Keratinocyte (primary cell): Measurements from ENCODE around the gene LALBA. TPM values are rescaled to one million over a fixed set of nuclear protein-coding genes. Genes with fewer than 3 reads are reported as not detected.

Experiments
- DNase-seq: peaks from one replicate; pipeline ENCODE4 v3.0.0-alpha.2; 2011; ENCODE audit warnings: low read depth, missing footprints, low spot score
- FAIRE-seq: peaks from 2 replicates; lab custom pipeline; 2011; peaks lifted over from hg19 to GRCh38; lab: Jason Lieb, UNC
- H2AFZ ChIP-seq: 2 replicates; pipeline ENCODE4 v1.6.0; 2012; ENCODE audit warnings: low read length, control low read depth, inconsistent platforms; ENCODE audit not compliant: control insufficient read depth
- H3K27ac ChIP-seq: 2 replicates; pipeline ENCODE4 v1.5.1; 2011; ENCODE audit warnings: low read length; ENCODE audit not compliant: control insufficient read depth, insufficient read depth
- H3K27me3 ChIP-seq: 3 replicates; pipeline ENCODE4 v1.6.0; 2011; ENCODE audit warnings: low read length; ENCODE audit not compliant: control insufficient read depth, insufficient read depth; ENCODE audit errors: extremely low read depth
- H3K36me3 ChIP-seq, 2 experiments: 2 replicates in 1 of 2; 3 replicates in 1 of 2; pipeline ENCODE4 v1.5.1; 2011; ENCODE audit warnings: low read length in 2 of 2, mild to moderate bottlenecking in 1 of 2; ENCODE audit not compliant: control insufficient read depth in 2 of 2, insufficient read depth in 2 of 2; ENCODE audit errors: extremely low read depth in 1 of 2
- H3K4me1 ChIP-seq: 3 replicates; pipeline ENCODE4 v1.5.1; 2011; ENCODE audit warnings: low read length; ENCODE audit not compliant: control insufficient read depth, insufficient read depth; ENCODE audit errors: extremely low read depth
- H3K4me2 ChIP-seq: 3 replicates; pipeline ENCODE4 v1.6.0; 2011; ENCODE audit warnings: low read depth, low read length; ENCODE audit not compliant: control insufficient read depth, insufficient read depth; ENCODE audit errors: extremely low read depth
- H3K4me3 ChIP-seq, 3 experiments: fragments of 200-600 bp in 1 of 3; sonication (generic) in 1 of 3; 2 replicates in 2 of 3; 3 replicates in 1 of 3; pipeline ENCODE4 v1.5.1; 2011 to 2016; ENCODE audit warnings: low read length in 3 of 3, mild to moderate bottlenecking in 3 of 3, control low read depth in 2 of 3, inconsistent platforms in 1 of 3, low read depth in 1 of 3, mixed read lengths in 1 of 3, mixed run types in 1 of 3, moderate library complexity in 1 of 3; ENCODE audit not compliant: control insufficient read depth in 2 of 3, insufficient read depth in 2 of 3; ENCODE audit errors: extremely low read depth in 1 of 3
- H3K79me2 ChIP-seq: 2 replicates; pipeline ENCODE4 v1.6.0; 2012; ENCODE audit warnings: low read length; ENCODE audit not compliant: control insufficient read depth, insufficient read depth
- H3K9ac ChIP-seq: 3 replicates; pipeline ENCODE4 v1.6.0; 2011; ENCODE audit warnings: low read length; ENCODE audit not compliant: control insufficient read depth, insufficient read depth; ENCODE audit errors: extremely low read depth
- H3K9me1 ChIP-seq: 3 replicates; pipeline ENCODE4 v1.6.0; 2011; ENCODE audit warnings: low read length; ENCODE audit not compliant: control insufficient read depth, insufficient read depth; ENCODE audit errors: extremely low read depth
- H3K9me3 ChIP-seq: 2 replicates; pipeline ENCODE4 v1.5.1; 2012; ENCODE audit warnings: low read depth, low read length; ENCODE audit not compliant: control insufficient read depth
- H4K20me1 ChIP-seq: 3 replicates; pipeline ENCODE4 v1.6.0; 2011; ENCODE audit warnings: low read length; ENCODE audit not compliant: control insufficient read depth, insufficient read depth; ENCODE audit errors: extremely low read depth
- EZH2 ChIP-seq: IDR thresholded peaks from one replicate; pipeline ENCODE4 v1.6.1; 2012; ENCODE audit warnings: inconsistent platforms, mild to moderate bottlenecking, low read length, moderate library complexity
- dilution Hi-C: fragments of 300-500 bp; cut with MboI; formaldehyde crosslinking; loops from one replicate; pipeline ENCODE4 v1.7.0; 2020; ENCODE audit warnings: low sequenced_read_pairs; ENCODE audit not compliant: extremely low pct_ligation_motif_present
- polyA plus RNA-seq, 5 experiments: library from polyadenylated mRNA; depleted of rRNA in 3 of 5; stranded (reverse) in 3 of 5; stranded (forward) in 1 of 5; unstranded in 1 of 5; fragments of >200 nt; gene quantifications; 1 replicate in 1 of 5; 2 replicates in 3 of 5; 3 replicates in 1 of 5; pipeline versions ENCODE4 v1.2.1 to v1.2.3, GENCODE V29; 2011 to 2012; ENCODE audit warnings: missing spikeins in 2 of 5, low read depth in 1 of 5, low replicate concordance in 1 of 5
- TF ChIP-seq, protein P1 (sequence below), 3 experiments: IDR thresholded peaks in 1 of 3; conservative IDR thresholded peaks in 1 of 3; optimal IDR thresholded peaks in 1 of 3; 2 replicates in 2 of 3; 3 replicates in 1 of 3; pipeline versions ENCODE3 to v1.5.1; 2011; ENCODE audit warnings: low read length in 3 of 3, mild to moderate bottlenecking in 3 of 3, moderate library complexity in 2 of 3, control low read depth in 1 of 3, inconsistent platforms in 1 of 3; ENCODE audit not compliant: insufficient read depth in 2 of 3; ENCODE audit errors: extremely low read depth in 1 of 3

The LALBA gene
- polyA plus RNA-seq, 1 donor (not counting 4 experiments of a cell fraction or from before 2014, with no cell fraction given): not detected

DNA sequence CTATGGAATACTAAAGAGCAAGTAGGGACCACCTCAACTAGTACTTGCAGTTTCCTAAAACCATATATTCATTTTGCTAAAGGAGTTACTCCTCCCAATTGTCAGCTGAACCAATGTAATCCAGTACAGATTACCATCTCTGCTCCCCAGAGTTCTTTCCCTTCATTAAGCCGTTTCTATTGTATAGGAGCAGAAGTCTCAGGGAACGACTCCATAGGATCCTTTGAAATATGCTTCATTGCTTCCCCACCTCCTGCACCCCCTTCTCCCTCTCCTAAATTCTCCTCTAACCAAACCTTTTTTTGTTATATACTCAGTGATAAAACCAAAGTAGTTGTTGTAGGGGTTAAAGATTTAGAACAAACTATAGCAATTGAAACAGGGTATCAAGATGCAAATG is 30.7 kb upstream of the LALBA start:
- Histone ChIP-seq H3K4me1 (peaks cover 10% of the 10 kb centered on the region), H2AFZ (no peak overlapping the region), H3K4me2 (no peak overlapping the region), H3K9ac (no peak overlapping the region), H3K27me3 (no peaks in the 10 kb centered on the region), H4K20me1 (no peaks in the 10 kb centered on the region), H3K79me2 (no peaks in the 10 kb centered on the region), H3K27ac (no peak overlapping the region), H3K4me3 (no peak overlapping the region), H3K9me1 (no peaks in the 10 kb centered on the region), H3K36me3 (no peaks in the 10 kb centered on the region), H3K9me3 (peaks cover 6% of the 10 kb centered on the region)
- dilution Hi-C loops: no loop called here
- TF ChIP-seq, protein P1, sequence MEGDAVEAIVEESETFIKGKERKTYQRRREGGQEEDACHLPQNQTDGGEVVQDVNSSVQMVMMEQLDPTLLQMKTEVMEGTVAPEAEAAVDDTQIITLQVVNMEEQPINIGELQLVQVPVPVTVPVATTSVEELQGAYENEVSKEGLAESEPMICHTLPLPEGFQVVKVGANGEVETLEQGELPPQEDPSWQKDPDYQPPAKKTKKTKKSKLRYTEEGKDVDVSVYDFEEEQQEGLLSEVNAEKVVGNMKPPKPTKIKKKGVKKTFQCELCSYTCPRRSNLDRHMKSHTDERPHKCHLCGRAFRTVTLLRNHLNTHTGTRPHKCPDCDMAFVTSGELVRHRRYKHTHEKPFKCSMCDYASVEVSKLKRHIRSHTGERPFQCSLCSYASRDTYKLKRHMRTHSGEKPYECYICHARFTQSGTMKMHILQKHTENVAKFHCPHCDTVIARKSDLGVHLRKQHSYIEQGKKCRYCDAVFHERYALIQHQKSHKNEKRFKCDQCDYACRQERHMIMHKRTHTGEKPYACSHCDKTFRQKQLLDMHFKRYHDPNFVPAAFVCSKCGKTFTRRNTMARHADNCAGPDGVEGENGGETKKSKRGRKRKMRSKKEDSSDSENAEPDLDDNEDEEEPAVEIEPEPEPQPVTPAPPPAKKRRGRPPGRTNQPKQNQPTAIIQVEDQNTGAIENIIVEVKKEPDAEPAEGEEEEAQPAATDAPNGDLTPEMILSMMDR (optimal IDR thresholded peaks at IDR 0.05 in 1 of 3, IDR thresholded peaks at IDR 0.05 in 1 of 3, conservative IDR thresholded peaks at IDR 0.05 in 1 of 3; ENCODE audit: extremely low read depth in 1 of 3, insufficient read depth in 2 of 3, low read length in 3 of 3): no peak
- no peak for TF ChIP-seq EZH2
- no peak for FAIRE-seq
- no peak for DNase-seq

DNA sequence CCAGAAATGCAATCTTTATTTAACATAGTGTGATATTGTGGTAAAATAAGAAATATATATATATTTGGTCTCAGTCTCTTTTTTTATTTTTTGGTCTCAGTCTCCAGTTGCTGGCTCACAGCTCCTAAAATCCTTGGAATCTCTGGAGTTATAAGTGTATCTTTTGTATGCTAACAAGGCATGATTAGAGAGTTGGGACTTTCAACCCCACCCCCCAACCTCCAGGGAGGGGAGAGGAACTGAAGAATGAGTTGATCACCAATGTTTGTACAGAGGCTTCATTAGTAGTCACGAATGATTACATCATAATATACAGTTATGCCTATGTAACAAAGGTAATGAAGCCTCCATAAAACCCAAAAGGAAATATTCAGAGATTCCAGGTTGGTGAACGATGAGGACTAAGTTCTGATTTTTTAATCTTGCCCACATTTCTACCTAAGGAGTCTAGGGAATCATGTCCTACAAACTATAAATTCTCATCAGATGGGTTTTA is 22.8 kb upstream of the LALBA start:
- Histone ChIP-seq H4K20me1 (no peaks in the 10 kb centered on the region), H3K9ac (no peak overlapping the region), H3K27ac (no peak overlapping the region), H3K27me3 (no peaks in the 10 kb centered on the region), H2AFZ (no peak overlapping the region), H3K9me3 (no peaks in the 10 kb centered on the region), H3K4me1 (no peaks in the 10 kb centered on the region), H3K36me3 (no peaks in the 10 kb centered on the region), H3K79me2 (no peaks in the 10 kb centered on the region), H3K9me1 (no peaks in the 10 kb centered on the region), H3K4me2 (no peak overlapping the region), H3K4me3 (no peak overlapping the region)
- dilution Hi-C loops: no loop called here
- TF ChIP-seq, protein P1 (optimal IDR thresholded peaks at IDR 0.05 in 1 of 3, IDR thresholded peaks at IDR 0.05 in 1 of 3, conservative IDR thresholded peaks at IDR 0.05 in 1 of 3; ENCODE audit: extremely low read depth in 1 of 3, insufficient read depth in 2 of 3, low read length in 3 of 3): no peak
- TF ChIP-seq EZH2: no peak
- DNase-seq (no peak), FAIRE-seq (no peak)
